ENCODE data around the gene MICOS13.

MICOS13 gene

GRCh38 chr19:5644037-5644436, 36.3 kb downstream of the MICOS13 start:
- TF ChIP-seq CTCF (IDR thresholded peaks at IDR 0.05) = no peak

- TF ChIP-seq CTCF (IDR thresholded peaks at IDR 0.05) = no peak
These were observed 37.3 kb downstream of the MICOS13 start for GRCh38 chr19:5643060-5643459.

- no peak for TF ChIP-seq CTCF (IDR thresholded peaks at IDR 0.05)
These were observed 38.1 kb downstream of the MICOS13 start for GRCh38 chr19:5642204-5642603.

- no peak for TF ChIP-seq CTCF (IDR thresholded peaks at IDR 0.05)
These were observed 39.1 kb downstream of the MICOS13 start for GRCh38 chr19:5641171-5641570.

GRCh38 chr19:5637971-5638370, 42.3 kb downstream of the MICOS13 start:
- TF ChIP-seq CTCF (IDR thresholded peaks at IDR 0.05) = no peak

- TF ChIP-seq CTCF (IDR thresholded peaks at IDR 0.05) = no peak
These were observed 44.9 kb downstream of the MICOS13 start for GRCh38 chr19:5635427-5635826.

GRCh38 chr19:5632657-5633056, 47.7 kb downstream of the MICOS13 start:
- TF ChIP-seq CTCF (IDR thresholded peaks at IDR 0.05) = no peak

GRCh38 chr19:5632241-5632612, 48.1 kb downstream of the MICOS13 start:
- TF ChIP-seq CTCF (IDR thresholded peaks at IDR 0.05) = no peak
